Adipocyte (in vitro differentiated cells): ENCODE measurements around the gene DHRS4L2.
"Not testable (repeated sequence)": the region's sequence is repeated elsewhere in the genome, so short reads cannot be mapped to it uniquely, and the experiment has no call there.

Source experiments
- DNase-seq: peaks from one replicate; pipeline ENCODE4 v3.0.0-alpha.2; 2015; ENCODE audit warnings: low read depth
- H3K27me3 ChIP-seq: replicated peaks from 2 replicates; pipeline ENCODE4 v1.7.0; 2013; ENCODE audit warnings: mild to moderate bottlenecking, low read length, moderate library complexity; ENCODE audit not compliant: control insufficient read depth, insufficient read depth
- H3K36me3 ChIP-seq: 2 replicates; pipeline ENCODE4 v1.7.0; 2013; ENCODE audit warnings: low read length, mild to moderate bottlenecking, moderate library complexity; ENCODE audit not compliant: control insufficient read depth, insufficient read depth, severe bottlenecking
- H3K4me1 ChIP-seq: 2 replicates; pipeline ENCODE4 v1.7.0; 2013; ENCODE audit warnings: mild to moderate bottlenecking, low read length, moderate library complexity; ENCODE audit not compliant: control insufficient read depth, insufficient read depth
- H3K4me3 ChIP-seq: 2 replicates; pipeline ENCODE4 v1.7.0; 2013; ENCODE audit warnings: mild to moderate bottlenecking, low read length, moderate library complexity
- H3K9ac ChIP-seq: 2 replicates; pipeline ENCODE4 v1.7.0; 2013; ENCODE audit warnings: mild to moderate bottlenecking, low read length, moderate library complexity
- H3K9me3 ChIP-seq: 2 replicates; pipeline ENCODE4 v1.7.0; 2013; ENCODE audit warnings: mild to moderate bottlenecking, low read length, moderate library complexity; ENCODE audit not compliant: control insufficient read depth

Gene DHRS4L2

GRCh38 chr14:24049002-24049401 is 60.3 kb downstream of the DHRS4L2 start:
- Histone ChIP-seq H3K4me1 (peaks cover 10% of the 10 kb centered on the region), H3K27me3 (peaks cover 30% of the 10 kb centered on the region)
- not testable (repeated sequence) for H3K36me3 ChIP-seq, H3K9me3 ChIP-seq, H3K4me3 ChIP-seq, DNase-seq, H3K9ac ChIP-seq

GRCh38 chr14:24050753-24051152 is 62.0 kb downstream of the DHRS4L2 start:
- not testable (repeated sequence) for DNase-seq, H3K4me3 ChIP-seq, H3K9me3 ChIP-seq, H3K9ac ChIP-seq, H3K36me3 ChIP-seq
- peaks cover 10% of the 10 kb centered on the region for H3K4me1 ChIP-seq
- peaks cover 41% of the 10 kb centered on the region for H3K27me3 ChIP-seq

- peaks cover 10% of the 10 kb centered on the region for H3K4me1 ChIP-seq
- peak overlapping the region; percentile 78 for H3K4me3 ChIP-seq
- no peaks in the 10 kb centered on the region for H3K9me3 ChIP-seq
- H3K27me3 ChIP-seq: peaks cover 45% of the 10 kb centered on the region
- no peak for DNase-seq
- peak overlapping the region; percentile 69 for H3K9ac ChIP-seq
- H3K36me3 ChIP-seq: no peaks in the 10 kb centered on the region
These were observed 62.6 kb downstream of the DHRS4L2 start for GRCh38 chr14:24051176-24051788.

GRCh38 chr14:24051789-24052655 is 63.3 kb downstream of the DHRS4L2 start, which contains the start of gene CARMIL3:
CARMIL3 (plus strand) TSS chr14:24052009; CDS start chr14:24052154, 145 bp downstream.
- no peaks in the 10 kb centered on the region for H3K36me3 ChIP-seq

GRCh38 chr14:24052656-24053547 is 64.2 kb downstream of the DHRS4L2 start:
- Histone ChIP-seq H3K9me3 (no peaks in the 10 kb centered on the region), H3K4me3 (peak overlapping the region; percentile 78), H3K4me1 (peaks cover 10% of the 10 kb centered on the region), H3K9ac (no peak overlapping the region), H3K27me3 (peaks cover 54% of the 10 kb centered on the region), H3K36me3 (no peaks in the 10 kb centered on the region)
- no peak for DNase-seq

More at GRCh38 chr14:24051789-24052655, 63.3 kb downstream of the DHRS4L2 start, which contains the start of gene CARMIL3:
- peaks cover 52% of the 10 kb centered on the region for H3K27me3 ChIP-seq
- H3K9me3 ChIP-seq: no peaks in the 10 kb centered on the region
- peak within 1 kb of the TSS; percentile 69 for H3K9ac ChIP-seq
- peak within 1 kb of the TSS; percentile 78 for H3K4me3 ChIP-seq
- peak; percentile 87 for DNase-seq
- peaks cover 10% of the 10 kb centered on the region for H3K4me1 ChIP-seq

GRCh38 chr14:24053548-24054323 is 65.0 kb downstream of the DHRS4L2 start:
- Histone ChIP-seq H3K9ac (no peak overlapping the region), H3K27me3 (peaks cover 57% of the 10 kb centered on the region), H3K36me3 (no peaks in the 10 kb centered on the region), H3K4me1 (peaks cover 10% of the 10 kb centered on the region), H3K4me3 (no peak overlapping the region), H3K9me3 (no peaks in the 10 kb centered on the region)
- no peak for DNase-seq

- DNase-seq: no peak
- Histone ChIP-seq H3K9ac (no peak overlapping the region), H3K27me3 (peaks cover 57% of the 10 kb centered on the region), H3K9me3 (no peaks in the 10 kb centered on the region), H3K4me3 (no peak overlapping the region), H3K36me3 (no peaks in the 10 kb centered on the region), H3K4me1 (peaks cover 10% of the 10 kb centered on the region)
These were observed 65.6 kb downstream of the DHRS4L2 start for GRCh38 chr14:24054324-24054641.

- DNase-seq: no peak
- no peaks in the 10 kb centered on the region for H3K36me3 ChIP-seq
These were observed 65.9 kb downstream of the DHRS4L2 start for GRCh38 chr14:24054646-24055045.

More at GRCh38 chr14:24054646-24055045, 65.9 kb downstream of the DHRS4L2 start:
- Histone ChIP-seq H3K4me3 (no peak overlapping the region), H3K9ac (no peak overlapping the region), H3K9me3 (no peaks in the 10 kb centered on the region), H3K27me3 (peaks cover 57% of the 10 kb centered on the region), H3K4me1 (peaks cover 10% of the 10 kb centered on the region)
